ENCODE results near the gene PCDHGB4. TPM values are rescaled to one million over a fixed set of nuclear protein-coding genes. Genes with fewer than 3 reads are reported as not detected.

Gene PCDHGB4
- 1 to 10 TPM; 5.3 to 5.9 TPM for total RNA-seq

GRCh38 chr5:141387557-141388311 lies at the start of gene PCDHGB4:
Gene PCDHGB4, plus strand, starts transcription at chr5:141387698. Its CDS starts 187 bp downstream, at chr5:141387885.

GRCh38 chr5:141338538-141339306 lies 48.8 kb upstream of the PCDHGB4 start, which contains the start of gene PCDHGA2:
Gene PCDHGA2, plus strand, starts transcription at chr5:141338760.

GRCh38 chr5:141343242-141343952 lies 44.1 kb upstream of the PCDHGB4 start, which contains the start of gene PCDHGA3:
Gene PCDHGA3, plus strand, starts transcription at chr5:141343829. Its CDS starts 205 bp downstream, at chr5:141344034.

GRCh38 chr5:141349917-141350619 lies 37.4 kb upstream of the PCDHGB4 start, which contains the start of gene PCDHGB1:
Gene PCDHGB1, plus strand, starts transcription at chr5:141350099. Its CDS starts 162 bp downstream, at chr5:141350261.

GRCh38 chr5:141354900-141355469 lies 32.5 kb upstream of the PCDHGB4 start, which contains the start of gene PCDHGA4:
Gene PCDHGA4, plus strand, starts transcription at chr5:141355021. Its CDS starts 87 bp downstream, at chr5:141355108.

GRCh38 chr5:141359790-141360426 lies 27.6 kb upstream of the PCDHGB4 start, which contains the start of gene PCDHGB2:
Gene PCDHGB2, plus strand, starts transcription at chr5:141359994. Its CDS starts 142 bp downstream, at chr5:141360136.

GRCh38 chr5:141363952-141364660 lies 23.4 kb upstream of the PCDHGB4 start, which contains the start of gene PCDHGA5:
Gene PCDHGA5, plus strand, starts transcription at chr5:141364162. Its CDS starts 169 bp downstream, at chr5:141364331.

GRCh38 chr5:141369994-141370848 lies 17.3 kb upstream of the PCDHGB4 start, which contains the start of gene PCDHGB3:
Gene PCDHGB3, plus strand, starts transcription at chr5:141370242. Its CDS starts 153 bp downstream, at chr5:141370395.

GRCh38 chr5:141373673-141374317 lies 13.7 kb upstream of the PCDHGB4 start, which contains the start of gene PCDHGA6:
Gene PCDHGA6, plus strand, starts transcription at chr5:141373891. Its CDS starts 193 bp downstream, at chr5:141374084.

GRCh38 chr5:141382469-141383294 lies 4.8 kb upstream of the PCDHGB4 start, which contains the start of gene PCDHGA7:
Gene PCDHGA7, plus strand, starts transcription at chr5:141382742. Its CDS starts 158 bp downstream, at chr5:141382900.

GRCh38 chr5:141392429-141393198 lies 5.1 kb downstream of the PCDHGB4 start, which contains the start of gene PCDHGA8:
Gene PCDHGA8, plus strand, starts transcription at chr5:141392633. Its CDS starts 181 bp downstream, at chr5:141392814.

GRCh38 chr5:141397756-141398551 lies 10.5 kb downstream of the PCDHGB4 start, which contains the start of gene PCDHGB5:
Gene PCDHGB5, plus strand, starts transcription at chr5:141397947. Its CDS starts 181 bp downstream, at chr5:141398128.

GRCh38 chr5:141402553-141403243 lies 15.2 kb downstream of the PCDHGB4 start, which contains the start of gene PCDHGA9:
Gene PCDHGA9, plus strand, starts transcription at chr5:141402778. Its CDS starts 175 bp downstream, at chr5:141402953.

GRCh38 chr5:141407790-141408505 lies 20.4 kb downstream of the PCDHGB4 start, which contains the start of gene PCDHGB6:
Gene PCDHGB6, plus strand, starts transcription at chr5:141408021. Its CDS starts 182 bp downstream, at chr5:141408203.

